B cell (primary cell): ENCODE data around the gene PANX3. TPM values are rescaled to one million over a fixed set of nuclear protein-coding genes. Genes with fewer than 3 reads are reported as not detected.

Experiments used
- ATAC-seq: fragments of 200-7000 bp; cut with Tn5 transposase; one replicate; pipeline ENCODE4 v1.10.0; 2021; ENCODE audit warnings: low read depth, mild to moderate bottlenecking, moderate number of reproducible peaks, moderate library complexity
- CTCF ChIA-PET: fragments of 350-600 bp; sonication (Branson Sonifier 250); formaldehyde crosslinking; loops from one replicate; lab custom pipeline; 2021; ENCODE audit warnings: antibody characterized with exemption, inconsistent platforms; lab: Charles Lee
- POLR2A ChIA-PET: fragments of 350-600 bp; sonication (Branson Sonifier 250); formaldehyde crosslinking; loops from one replicate; lab custom pipeline; 2021; ENCODE audit warnings: antibody characterized with exemption; lab: Charles Lee
- DNase-seq: peaks from one replicate; pipeline ENCODE4 v3.0.0; 2013
- H2AFZ ChIP-seq: 2 replicates; pipeline ENCODE4 v1.6.1; 2012; ENCODE audit warnings: mild to moderate bottlenecking, low read depth, low read length; ENCODE audit not compliant: insufficient read depth, poor library complexity, severe bottlenecking
- H3K27ac ChIP-seq, 2 donors: 1 replicate in 1 of 2; 2 replicates in 1 of 2; pipeline ENCODE4 v1.5.1; 2012 to 2013; ENCODE audit warnings: low read length in 2 of 2, mild to moderate bottlenecking in 2 of 2, moderate library complexity in 1 of 2
- H3K27me3 ChIP-seq, 4 experiments: fragments of 200-600 bp in 1 of 4; sonication (generic) in 1 of 4; replicated peaks in 1 of 4; 1 replicate in 2 of 4; 2 replicates in 2 of 4; pipeline versions ENCODE4 v1.6.1 to v1.7.0; 2013 to 2016; ENCODE audit warnings: low read length in 3 of 4, mild to moderate bottlenecking in 2 of 4, mixed read lengths in 1 of 4, moderate library complexity in 1 of 4; ENCODE audit not compliant: insufficient read depth in 4 of 4, control insufficient read depth in 3 of 4; ENCODE audit errors: control extremely low read depth in 1 of 4
- H3K36me3 ChIP-seq, 2 experiments: replicated peaks in 1 of 2; 1 replicate in 1 of 2; 2 replicates in 1 of 2; pipeline versions ENCODE4 v1.6.1 to v1.7.1; 2013; ENCODE audit warnings: low read length in 1 of 2; ENCODE audit not compliant: insufficient read depth in 2 of 2, control insufficient read depth in 1 of 2; ENCODE audit errors: control extremely low read depth in 1 of 2, extremely low read depth in 1 of 2
- H3K4me1 ChIP-seq, 2 donors: fragments of 200-600 bp in 1 of 2; sonication (generic) in 1 of 2; 1 replicate in 1 of 2; 2 replicates in 1 of 2; pipeline versions ENCODE4 v1.5.1 to v1.6.1; 2013 to 2017; ENCODE audit warnings: low read length in 2 of 2; ENCODE audit not compliant: control insufficient read depth in 2 of 2, insufficient read depth in 2 of 2
- H3K4me2 ChIP-seq: replicated peaks from 2 replicates; pipeline ENCODE3; 2012; ENCODE audit warnings: mild to moderate bottlenecking, low read depth, low read length; ENCODE audit not compliant: poor library complexity, severe bottlenecking
- H3K4me3 ChIP-seq, 5 experiments: fragments of 200-600 bp in 1 of 5; sonication (generic) in 1 of 5; 1 replicate in 3 of 5; 2 replicates in 2 of 5; pipeline versions ENCODE4 v1.5.1 to v1.7.0; 2011 to 2016; ENCODE audit warnings: low read length in 4 of 5, mild to moderate bottlenecking in 4 of 5, low read depth in 2 of 5, control low read depth in 1 of 5, moderate library complexity in 1 of 5; ENCODE audit not compliant: insufficient read depth in 1 of 5; ENCODE audit errors: control extremely low read depth in 1 of 5, extremely low read depth in 1 of 5
- H3K79me2 ChIP-seq: fragments of 200-600 bp; sonication (generic); one replicate; pipeline ENCODE4 v1.6.0; 2016; ENCODE audit warnings: low read length; ENCODE audit not compliant: control insufficient read depth, insufficient read depth
- H3K9ac ChIP-seq: fragments of 200-600 bp; sonication (generic); 2 replicates; pipeline ENCODE4 v1.6.1; 2017; ENCODE audit warnings: mild to moderate bottlenecking, low read length, moderate library complexity
- H3K9me3 ChIP-seq, 3 donors: one replicate each; pipeline versions ENCODE4 v1.6.1 to v1.7.1; 2013; ENCODE audit warnings: low read length in 2 of 3; ENCODE audit not compliant: control insufficient read depth in 2 of 3, insufficient read depth in 1 of 3; ENCODE audit errors: control extremely low read depth in 1 of 3
- H4K20me1 ChIP-seq: 2 replicates; pipeline ENCODE4 v1.6.0; 2012; ENCODE audit warnings: mild to moderate bottlenecking, low read length; ENCODE audit not compliant: insufficient read depth, control insufficient read depth, poor library complexity, severe bottlenecking
- H3K27ac Mint-ChIP-seq: one replicate; pipeline ENCODE4 v1.8.0; 2021; ENCODE audit warnings: mixed read lengths
- H3K27me3 Mint-ChIP-seq: one replicate; pipeline ENCODE4 v1.8.0; 2021; ENCODE audit warnings: mixed read lengths
- H3K4me1 Mint-ChIP-seq: one replicate; pipeline ENCODE4 v1.8.0; 2021; ENCODE audit warnings: mixed read lengths
- H3K4me3 Mint-ChIP-seq: one replicate; pipeline ENCODE4 v1.8.0; 2021; ENCODE audit warnings: mixed read lengths
- H3K9me3 Mint-ChIP-seq: one replicate; pipeline ENCODE4 v1.8.0; 2022; ENCODE audit warnings: mixed read lengths; ENCODE audit not compliant: insufficient read depth
- CTCF ChIP-seq: fragments of 200-600 bp; IDR thresholded peaks from one replicate; pipeline ENCODE4 v1.8.0; 2022; ENCODE audit warnings: antibody characterized with exemption, mild to moderate bottlenecking
- EZH2 ChIP-seq: IDR thresholded peaks from 2 replicates; pipeline ENCODE4 v1.6.1; 2012; ENCODE audit warnings: borderline replicate concordance, low read depth, mild to moderate bottlenecking, moderate library complexity, low read length; ENCODE audit not compliant: insufficient read depth, poor library complexity, severe bottlenecking
- WGBS: methylation state at CpG from one replicate; pipeline ENCODE4 v1.1.5; 2013; ENCODE audit warnings: missing lambda C conversion rate; ENCODE audit not compliant: insufficient coverage; 5-methylcytosine and 5-hydroxymethylcytosine counted together
- intact Hi-C: fragments of 100-400 bp; cut with micrococcal nuclease; formaldehyde crosslinking; loops from one replicate; pipeline ENCODE4 v1.10.0; 2022
- polyA plus RNA-seq: library from polyadenylated mRNA; depleted of rRNA; stranded (reverse); fragments of >200 nt; gene quantifications from 2 replicates; pipeline ENCODE4 v1.2.3, GENCODE V29; 2012
- total RNA-seq, 2 donors: library from RNA; stranded (reverse); fragments of 120-200 nt in 1 of 2; gene quantifications; 1 replicate in 1 of 2; 2 replicates in 1 of 2; pipeline versions ENCODE4 v1.2.3 to v1.2.4, GENCODE V29; 2013 to 2022

PANX3 gene
- total and polyA plus RNA-seq, 2 donors (not counting 1 experiment from before 2014, with no cell fraction given): not detected

GRCh38 chr11:124612567-124613246, 1.5 kb downstream of the PANX3 start:
- H3K27ac Mint-ChIP-seq: no peak overlapping the region
- Histone ChIP-seq H3K27ac (no peak overlapping the region), H3K4me3 (no peak overlapping the region), H3K4me1 (no peaks in the 10 kb centered on the region), H3K4me2 (no peak overlapping the region), H3K36me3 (no peaks in the 10 kb centered on the region), H3K9ac (no peak overlapping the region), H3K27me3 (peaks cover 0 to 8% (median 0%) of the 10 kb centered on the region in 4 experiments), H3K9me3 (no peaks in the 10 kb centered on the region), H4K20me1 (no peaks in the 10 kb centered on the region), H3K79me2 (no peaks in the 10 kb centered on the region), H2AFZ (no peak overlapping the region)
- intact Hi-C loops: no loop called here
- no peak for ATAC-seq
- TF ChIP-seq EZH2 (no peak), CTCF (no peak)
- H3K4me1 Mint-ChIP-seq: no peaks in the 10 kb centered on the region
- peaks cover 27% of the 10 kb centered on the region for H3K27me3 Mint-ChIP-seq
- ChIA-PET CTCF (no interaction called here), POLR2A (no interaction called here)
- DNase-seq: no peak
- H3K9me3 Mint-ChIP-seq: no peaks in the 10 kb centered on the region
- WGBS: 96% methylated on average over 9 of the region's 10 CpGs
- H3K4me3 Mint-ChIP-seq: no peak overlapping the region

- Histone ChIP-seq H3K4me3 (no peak overlapping the region), H3K4me1 (peaks cover 12 to 14% of the 10 kb centered on the region in 2 donors), H4K20me1 (no peaks in the 10 kb centered on the region), H3K79me2 (peaks cover 17% of the 10 kb centered on the region), H3K9me3 (no peaks in the 10 kb centered on the region), H3K27ac (no peak overlapping the region), H3K4me2 (no peak overlapping the region), H3K9ac (no peak overlapping the region), H2AFZ (no peak overlapping the region), H3K36me3 (no peaks in the 10 kb centered on the region), H3K27me3 (peaks cover 0 to 20% (median 3%) of the 10 kb centered on the region in 4 experiments)
- Mint-ChIP-seq H3K27ac (no peak overlapping the region), H3K4me3 (no peak overlapping the region), H3K9me3 (no peaks in the 10 kb centered on the region), H3K27me3 (peaks cover 44% of the 10 kb centered on the region), H3K4me1 (peaks cover 17% of the 10 kb centered on the region)
- no peak for DNase-seq
- no peak for ATAC-seq
- POLR2A ChIA-PET: no interaction called here
- intact Hi-C loops: no loop called here
- no peak for TF ChIP-seq EZH2
- no peak for TF ChIP-seq CTCF
- 94% methylated on average over 5 of the region's 5 CpGs for WGBS
- CTCF ChIA-PET: interaction anchor here (0.9 kb wide), 1 partner anchor 15 kb away, joined by 3 read pairs; no protein-coding TSS in a partner anchor
Measured at GRCh38 chr11:124618863-124619262, 7.6 kb downstream of the PANX3 start.
